Dermis blood vessel endothelial cell (primary cell): ENCODE results near the gene PHLDA2. TPM values are rescaled to one million over a fixed set of nuclear protein-coding genes. Genes with fewer than 3 reads are reported as not detected.
"Not testable (repeated sequence)": the region's sequence is repeated elsewhere in the genome, so short reads cannot be mapped to it uniquely, and the experiment has no call there.

Experiments used
- DNase-seq: peaks from one replicate; pipeline ENCODE4 v3.0.0; 2010
- total RNA-seq: library from RNA; depleted of rRNA; stranded (reverse); fragments of >200 nt; gene quantifications from 2 replicates; pipeline ENCODE4 v1.2.3, GENCODE V29; 2014

Gene PHLDA2
- total RNA-seq, 1 donor from 2014 or later: 0.51 TPM

GRCh38 chr11:2945031-2945756 lies 16.0 kb upstream of the PHLDA2 start:
- DNase-seq: peak; percentile 89

GRCh38 chr11:2944530-2944929 lies 15.3 kb upstream of the PHLDA2 start:
- DNase-seq: no peak

GRCh38 chr11:2943711-2944118 lies 14.5 kb upstream of the PHLDA2 start:
- DNase-seq: no peak

GRCh38 chr11:2942872-2943710 lies 13.9 kb upstream of the PHLDA2 start:
- DNase-seq: no peak

DNA sequence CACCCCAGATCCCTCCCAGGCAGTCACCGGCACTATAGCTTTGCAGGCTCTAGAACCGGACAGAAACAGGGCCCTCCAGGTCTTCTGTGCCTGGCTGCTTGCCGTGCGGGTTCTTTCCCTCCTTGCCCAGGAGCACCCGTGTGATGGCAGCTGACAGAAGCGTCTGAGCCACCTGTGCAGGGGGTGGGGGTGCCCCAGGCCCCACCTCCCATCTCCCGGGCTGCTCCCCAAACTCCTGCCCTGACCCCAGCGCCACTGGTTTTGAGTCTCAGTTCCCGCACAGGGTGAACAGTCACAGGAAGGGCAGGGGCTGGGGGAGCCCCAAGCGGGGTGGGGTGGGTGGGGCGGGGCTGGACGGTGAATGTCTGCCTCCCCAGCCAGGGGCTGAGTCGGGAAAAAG lies 13.2 kb upstream of the PHLDA2 start:
- DNase-seq: no peak

DNA sequence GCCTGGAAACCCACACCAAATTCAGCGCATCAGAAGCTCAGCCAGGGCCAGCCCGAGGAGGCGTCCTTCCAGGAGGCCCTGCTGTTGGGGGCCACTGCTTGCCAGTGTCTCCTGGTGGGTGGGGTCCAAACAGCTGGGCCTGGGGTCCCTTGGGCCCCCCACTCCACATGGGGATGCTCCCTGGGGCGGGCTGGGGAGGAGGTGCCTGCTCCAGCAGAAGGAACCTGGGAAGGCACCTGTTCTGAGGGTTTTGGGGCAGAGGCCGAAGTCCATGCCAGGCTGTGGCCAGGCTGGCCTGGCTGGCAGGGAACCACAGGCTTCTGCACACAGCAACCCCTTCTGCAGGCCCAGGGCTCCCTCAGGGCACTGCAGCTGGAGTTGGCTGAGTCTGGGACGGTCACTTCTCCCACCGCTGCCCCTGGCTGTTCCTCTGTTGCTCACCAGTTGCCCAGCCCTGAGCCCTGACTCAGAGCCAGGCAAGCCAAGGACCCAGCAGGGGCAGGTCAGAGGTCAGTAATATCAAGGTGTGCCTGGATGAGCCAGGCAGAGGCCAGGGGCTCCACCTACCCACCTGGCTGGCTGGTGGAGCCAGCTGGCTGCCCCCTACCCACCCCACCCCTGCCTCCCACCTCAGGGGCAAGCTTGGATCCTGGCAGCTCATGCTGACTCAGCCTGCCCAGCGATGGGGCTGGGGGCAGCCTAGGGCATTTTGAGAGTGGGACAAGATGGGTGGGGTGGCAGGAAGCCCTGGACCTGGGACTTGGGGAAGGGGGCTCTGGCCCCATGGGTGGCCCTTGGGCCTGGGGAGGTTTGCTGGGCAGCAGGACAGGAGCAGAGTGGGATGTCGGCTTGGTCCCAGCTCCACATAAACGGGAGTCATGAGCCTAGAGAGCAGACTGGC lies 12.0 kb upstream of the PHLDA2 start:
- no peak for DNase-seq

- peak; percentile 65 for DNase-seq
Measured at GRCh38 chr11:2940147-2940920, 11.1 kb upstream of the PHLDA2 start.

- DNase-seq: not testable (repeated sequence)
Measured at GRCh38 chr11:2938458-2939418, 9.5 kb upstream of the PHLDA2 start.

- not testable (repeated sequence) for DNase-seq
Measured at GRCh38 chr11:2937641-2938457, 8.6 kb upstream of the PHLDA2 start.

GRCh38 chr11:2934611-2935239 lies 5.5 kb upstream of the PHLDA2 start:
- DNase-seq: no peak

- no peak for DNase-seq
Measured at GRCh38 chr11:2934021-2934550, 4.9 kb upstream of the PHLDA2 start.

DNA sequence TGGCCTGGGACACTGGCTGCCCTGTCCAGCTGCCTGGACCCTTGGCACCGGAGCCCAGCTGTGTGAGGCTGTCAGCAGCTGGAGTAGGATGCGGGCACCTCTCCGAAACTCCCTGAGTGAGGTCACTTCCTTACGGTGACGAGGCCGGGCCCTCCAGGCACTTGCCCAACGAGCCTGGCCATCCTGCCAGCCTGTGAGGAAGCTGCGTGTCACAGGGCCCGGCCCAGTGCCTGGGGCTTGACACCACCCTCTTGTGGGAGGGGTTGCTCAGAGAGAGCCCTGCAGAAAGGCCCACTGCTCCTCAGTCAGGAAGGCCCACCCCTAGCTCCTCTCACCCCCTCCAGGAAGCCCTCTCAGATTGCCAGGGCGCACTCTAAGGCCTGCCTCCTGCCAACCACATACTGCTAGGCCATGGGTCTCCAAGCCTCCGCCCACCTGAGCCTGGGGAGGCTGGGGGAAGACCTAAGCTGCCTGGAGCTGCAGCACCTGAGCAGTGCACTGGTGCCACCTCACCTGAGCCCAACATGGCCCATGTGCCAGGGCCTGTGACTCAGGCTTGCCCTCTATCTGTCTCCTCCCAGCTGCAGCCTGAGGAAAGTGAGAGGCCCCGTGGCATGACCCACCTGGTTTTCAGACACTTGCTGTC lies 4.3 kb upstream of the PHLDA2 start:
- peak; percentile 74 for DNase-seq

DNA sequence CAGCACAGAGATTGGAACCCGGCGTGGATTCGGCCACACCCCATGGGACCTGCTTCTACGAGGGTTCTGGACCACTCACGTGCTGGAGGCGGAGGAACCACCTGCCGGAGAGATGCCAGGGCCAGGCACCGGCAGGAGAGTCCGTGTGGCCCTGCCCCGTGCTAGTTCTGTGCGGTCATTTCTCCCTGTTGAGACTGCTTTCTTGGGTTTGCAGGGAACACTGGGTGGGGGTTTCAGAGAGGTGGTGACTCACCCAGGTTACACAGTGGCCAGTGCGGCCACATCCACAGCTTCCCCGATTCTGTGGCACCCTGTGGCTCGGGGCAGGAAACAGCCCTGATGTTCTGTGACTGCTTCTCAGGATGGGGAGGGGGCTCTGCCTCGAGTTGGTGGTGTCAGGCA lies 3.6 kb upstream of the PHLDA2 start:
- peak; percentile 40 for DNase-seq

- no peak for DNase-seq
Measured at GRCh38 chr11:2931771-2932738, 2.8 kb upstream of the PHLDA2 start.

DNA sequence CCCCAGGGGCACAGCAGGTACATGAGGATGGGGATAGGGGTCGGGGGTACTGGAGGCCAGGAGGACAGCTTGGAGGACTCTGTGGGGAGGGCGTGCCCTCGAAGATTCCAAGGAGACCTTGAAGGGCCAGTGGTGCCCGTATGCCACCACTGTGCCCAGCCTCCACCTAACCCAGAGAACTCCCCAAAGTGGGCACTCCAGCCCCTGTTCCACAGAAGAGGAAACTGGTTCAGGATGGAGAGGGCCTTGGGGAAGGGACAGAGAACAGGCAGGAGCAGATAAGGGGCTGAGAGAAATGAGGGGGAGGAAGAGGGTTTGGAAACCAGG lies 2.2 kb upstream of the PHLDA2 start:
- DNase-seq: no peak

DNA sequence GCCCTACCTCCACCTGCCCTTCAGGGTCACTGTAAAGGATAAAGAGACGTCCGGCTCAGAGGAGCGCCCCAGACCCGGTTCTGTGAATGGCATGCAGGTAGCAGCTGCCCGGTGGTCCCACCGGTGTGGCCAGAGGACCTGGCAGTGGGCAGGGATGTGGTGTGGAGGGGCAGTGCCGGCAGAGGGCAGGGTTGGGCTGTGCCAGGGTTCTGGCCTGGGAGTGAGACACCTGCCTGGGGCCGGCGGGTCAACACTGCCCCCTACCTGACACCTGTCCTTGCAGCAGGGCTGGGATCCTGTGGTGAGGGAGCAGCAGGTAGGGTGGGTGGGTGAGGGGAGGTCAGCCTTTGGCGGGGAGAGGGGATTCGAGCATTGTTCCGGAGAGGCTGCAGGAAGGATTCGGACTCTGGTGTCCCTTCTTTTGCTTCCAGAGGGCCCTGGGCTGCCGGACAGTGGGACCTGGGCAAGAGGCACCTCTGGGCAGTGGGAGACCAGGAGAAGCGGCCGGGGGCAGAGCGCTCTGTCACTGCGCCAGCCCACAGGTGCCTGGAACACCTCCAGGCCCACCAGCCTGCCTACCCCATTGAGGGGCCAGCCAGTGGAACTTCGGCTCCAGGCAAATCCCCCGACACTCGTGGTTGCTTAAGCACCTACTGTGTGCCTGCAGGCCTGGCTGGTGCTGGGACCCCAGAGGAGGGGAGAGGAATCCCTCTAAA lies 1.6 kb upstream of the PHLDA2 start:
- DNase-seq: peak; percentile 82
